Retinal pigment epithelial cell (primary cell): ENCODE data around the gene MYO9A.

Experiments
- DNase-seq: peaks from one replicate; pipeline ENCODE4 v3.0.0-alpha.2; 2010; ENCODE audit warnings: low read depth
- H3K4me3 ChIP-seq: 2 replicates; pipeline ENCODE4 v1.5.1; 2011; ENCODE audit warnings: mild to moderate bottlenecking, low read length, control low read depth, moderate library complexity
- TF ChIP-seq, protein P1 (sequence below): conservative IDR thresholded peaks from 2 replicates; pipeline ENCODE4 v1.5.1; 2011; ENCODE audit warnings: low read depth, low read length, control low read depth, inconsistent platforms

MYO9A gene

DNA sequence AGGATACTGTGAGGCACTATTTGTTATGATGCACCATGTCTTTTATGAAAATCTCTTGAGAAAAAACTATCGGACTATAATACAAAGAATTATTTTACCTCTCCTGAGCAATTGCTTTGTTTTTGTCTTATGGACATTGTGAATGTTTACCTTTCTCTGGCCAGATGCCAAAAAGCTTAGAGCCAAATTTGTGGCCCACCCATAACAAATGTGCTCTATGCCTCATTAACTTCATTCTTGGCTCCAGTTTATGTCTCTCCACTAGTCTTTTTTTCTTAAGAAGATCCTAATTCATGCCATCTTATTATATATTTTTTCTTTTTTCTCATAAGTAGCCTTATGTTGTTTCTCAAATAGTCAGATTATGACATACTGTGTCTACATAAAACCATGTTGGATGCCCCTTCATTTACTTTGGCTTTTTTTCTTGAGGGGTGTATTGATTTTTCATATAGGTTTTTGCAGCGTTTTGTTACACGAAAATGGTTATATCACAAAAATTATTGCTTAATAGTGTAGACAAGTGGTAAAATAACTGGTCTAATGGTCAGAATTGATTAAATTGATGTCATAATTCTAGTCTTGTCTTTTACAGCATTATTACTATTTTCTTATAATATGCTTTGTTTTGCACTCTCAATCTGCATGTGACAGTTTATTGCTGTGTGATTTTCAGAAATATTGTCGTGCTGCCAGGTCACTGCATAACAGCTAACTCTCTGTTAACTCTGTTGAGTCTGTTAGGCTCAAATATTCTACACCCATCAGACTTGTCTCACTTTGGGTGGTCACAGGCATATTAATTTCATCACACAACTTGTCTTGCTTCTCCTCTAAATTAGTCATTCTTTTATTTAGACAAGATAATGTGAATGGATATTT, 18.5 kb upstream of the MYO9A start:
- DNase-seq, result no peak
- TF ChIP-seq, protein P1, sequence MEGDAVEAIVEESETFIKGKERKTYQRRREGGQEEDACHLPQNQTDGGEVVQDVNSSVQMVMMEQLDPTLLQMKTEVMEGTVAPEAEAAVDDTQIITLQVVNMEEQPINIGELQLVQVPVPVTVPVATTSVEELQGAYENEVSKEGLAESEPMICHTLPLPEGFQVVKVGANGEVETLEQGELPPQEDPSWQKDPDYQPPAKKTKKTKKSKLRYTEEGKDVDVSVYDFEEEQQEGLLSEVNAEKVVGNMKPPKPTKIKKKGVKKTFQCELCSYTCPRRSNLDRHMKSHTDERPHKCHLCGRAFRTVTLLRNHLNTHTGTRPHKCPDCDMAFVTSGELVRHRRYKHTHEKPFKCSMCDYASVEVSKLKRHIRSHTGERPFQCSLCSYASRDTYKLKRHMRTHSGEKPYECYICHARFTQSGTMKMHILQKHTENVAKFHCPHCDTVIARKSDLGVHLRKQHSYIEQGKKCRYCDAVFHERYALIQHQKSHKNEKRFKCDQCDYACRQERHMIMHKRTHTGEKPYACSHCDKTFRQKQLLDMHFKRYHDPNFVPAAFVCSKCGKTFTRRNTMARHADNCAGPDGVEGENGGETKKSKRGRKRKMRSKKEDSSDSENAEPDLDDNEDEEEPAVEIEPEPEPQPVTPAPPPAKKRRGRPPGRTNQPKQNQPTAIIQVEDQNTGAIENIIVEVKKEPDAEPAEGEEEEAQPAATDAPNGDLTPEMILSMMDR, result no peak
- H3K4me3 ChIP-seq, result no peak overlapping the region

- no peak for DNase-seq
- no peak overlapping the region for H3K4me3 ChIP-seq
- TF ChIP-seq, protein P1, result no peak
Observed at GRCh38 chr15:72135719-72136118, 17.8 kb upstream of the MYO9A start.

DNA sequence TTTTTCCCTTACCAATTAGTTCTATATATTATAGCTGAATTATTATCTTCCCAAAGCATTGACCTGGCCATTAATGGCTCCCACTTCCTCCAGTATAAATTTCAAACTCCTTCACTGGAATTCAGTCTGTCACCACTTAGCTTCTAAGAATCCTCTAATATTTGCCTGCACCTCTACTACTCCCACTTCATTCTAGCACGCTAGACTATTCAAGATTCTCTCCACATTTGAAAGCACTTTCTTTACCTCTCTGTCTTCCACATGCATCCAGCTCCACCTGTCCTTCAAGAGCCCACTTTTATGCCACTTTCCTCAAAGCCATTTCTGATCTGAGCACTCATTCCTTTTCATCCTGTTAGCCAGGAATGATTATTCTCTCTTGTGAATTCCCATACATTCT, 15.3 kb upstream of the MYO9A start:
- TF ChIP-seq, protein P1, result no peak
- no peak overlapping the region for H3K4me3 ChIP-seq
- DNase-seq, result no peak

GRCh38 chr15:72131922-72132321, 14.0 kb upstream of the MYO9A start:
- TF ChIP-seq, protein P1, result no peak
- no peak overlapping the region for H3K4me3 ChIP-seq
- no peak for DNase-seq

- no peak for DNase-seq
- no peak overlapping the region for H3K4me3 ChIP-seq
- TF ChIP-seq, protein P1, result no peak
Observed at GRCh38 chr15:72130272-72130671, 12.3 kb upstream of the MYO9A start.

DNA sequence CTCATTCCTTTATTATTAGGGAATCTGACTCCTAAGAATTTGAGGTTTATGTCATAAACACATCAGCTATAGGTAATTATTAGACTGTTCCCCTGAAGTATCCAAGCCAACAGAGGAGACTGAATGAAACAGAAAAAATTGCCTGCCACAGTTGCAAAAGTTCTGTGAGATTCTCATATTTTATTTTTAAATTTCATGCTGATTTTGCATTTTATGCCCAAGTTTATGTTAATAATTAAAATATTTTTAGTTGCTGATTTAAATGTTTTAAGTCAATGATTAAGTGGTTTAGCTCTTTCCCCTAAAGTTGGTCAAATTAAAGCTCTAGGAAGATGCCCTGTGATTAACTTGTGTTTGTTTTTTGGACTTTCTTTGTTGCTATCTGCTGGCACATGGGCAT, 10.4 kb upstream of the MYO9A start:
- TF ChIP-seq, protein P1, result no peak
- H3K4me3 ChIP-seq, result no peak overlapping the region
- DNase-seq, result no peak

GRCh38 chr15:72127724-72128322, 9.9 kb upstream of the MYO9A start:
- no peak overlapping the region for H3K4me3 ChIP-seq
- TF ChIP-seq, protein P1, result no peak
- DNase-seq, result no peak
